Measurements from ENCODE around the gene PCDH7.

Gene PCDH7

GRCh38 chr4:30744957-30745640, 24.9 kb downstream of the PCDH7 start:
- Histone ChIP-seq H3K36me3 (no peaks in the 10 kb centered on the region), H3K4me1 (no peaks in the 10 kb centered on the region), H3K4me3 (ENCODE audit: low read depth, low read length) (no peak overlapping the region), H3K9me3 (no peaks in the 10 kb centered on the region), H3K27me3 (no peaks in the 10 kb centered on the region)
- TF ChIP-seq, protein P1, sequence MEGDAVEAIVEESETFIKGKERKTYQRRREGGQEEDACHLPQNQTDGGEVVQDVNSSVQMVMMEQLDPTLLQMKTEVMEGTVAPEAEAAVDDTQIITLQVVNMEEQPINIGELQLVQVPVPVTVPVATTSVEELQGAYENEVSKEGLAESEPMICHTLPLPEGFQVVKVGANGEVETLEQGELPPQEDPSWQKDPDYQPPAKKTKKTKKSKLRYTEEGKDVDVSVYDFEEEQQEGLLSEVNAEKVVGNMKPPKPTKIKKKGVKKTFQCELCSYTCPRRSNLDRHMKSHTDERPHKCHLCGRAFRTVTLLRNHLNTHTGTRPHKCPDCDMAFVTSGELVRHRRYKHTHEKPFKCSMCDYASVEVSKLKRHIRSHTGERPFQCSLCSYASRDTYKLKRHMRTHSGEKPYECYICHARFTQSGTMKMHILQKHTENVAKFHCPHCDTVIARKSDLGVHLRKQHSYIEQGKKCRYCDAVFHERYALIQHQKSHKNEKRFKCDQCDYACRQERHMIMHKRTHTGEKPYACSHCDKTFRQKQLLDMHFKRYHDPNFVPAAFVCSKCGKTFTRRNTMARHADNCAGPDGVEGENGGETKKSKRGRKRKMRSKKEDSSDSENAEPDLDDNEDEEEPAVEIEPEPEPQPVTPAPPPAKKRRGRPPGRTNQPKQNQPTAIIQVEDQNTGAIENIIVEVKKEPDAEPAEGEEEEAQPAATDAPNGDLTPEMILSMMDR (IDR thresholded peaks at IDR 0.05; ENCODE audit: low read depth, low read length) = no peak
- DNase-seq = no peak

GRCh38 chr4:30746735-30747134, 26.6 kb downstream of the PCDH7 start:
- H3K9me3 ChIP-seq = no peaks in the 10 kb centered on the region
- H3K36me3 ChIP-seq = no peaks in the 10 kb centered on the region
- no peaks in the 10 kb centered on the region for H3K27me3 ChIP-seq
- DNase-seq = no peak
- TF ChIP-seq, protein P1 (IDR thresholded peaks at IDR 0.05; ENCODE audit: low read depth, low read length) = no peak
- H3K4me1 ChIP-seq = no peaks in the 10 kb centered on the region
- no peak overlapping the region for H3K4me3 ChIP-seq (ENCODE audit: low read depth, low read length)

DNA sequence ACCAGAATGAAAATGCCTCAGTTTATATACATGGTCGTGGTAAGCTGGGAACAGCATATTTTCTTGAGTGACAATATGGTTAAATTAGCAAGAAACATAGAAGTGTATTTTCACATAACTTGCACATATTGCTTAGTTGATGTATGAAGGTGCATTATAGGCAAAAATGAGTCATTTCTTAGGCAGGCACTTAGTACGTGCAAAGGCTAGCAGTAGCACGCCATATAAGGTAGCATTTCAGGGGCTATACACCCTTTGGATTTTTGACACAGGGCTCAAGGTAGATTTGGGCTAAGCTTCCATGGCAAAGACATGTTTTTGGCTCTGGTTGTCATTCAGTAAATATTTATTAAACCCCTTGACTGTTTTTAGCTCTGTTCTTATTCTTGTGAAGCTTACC, 33.1 kb downstream of the PCDH7 start:
- Histone ChIP-seq H3K4me1 (no peaks in the 10 kb centered on the region), H3K4me3 (ENCODE audit: low read depth, low read length) (no peak overlapping the region), H3K36me3 (no peaks in the 10 kb centered on the region), H3K9me3 (no peaks in the 10 kb centered on the region), H3K27me3 (no peaks in the 10 kb centered on the region)
- TF ChIP-seq, protein P1 (IDR thresholded peaks at IDR 0.05; ENCODE audit: low read depth, low read length) = no peak
- no peak for DNase-seq

- TF ChIP-seq, protein P1 (IDR thresholded peaks at IDR 0.05; ENCODE audit: low read depth, low read length) = no peak
- Histone ChIP-seq H3K4me1 (no peaks in the 10 kb centered on the region), H3K27me3 (no peaks in the 10 kb centered on the region), H3K4me3 (ENCODE audit: low read depth, low read length) (no peak overlapping the region), H3K36me3 (no peaks in the 10 kb centered on the region), H3K9me3 (no peaks in the 10 kb centered on the region)
- no peak for DNase-seq
Observed at GRCh38 chr4:30754021-30754420, 33.9 kb downstream of the PCDH7 start.

DNA sequence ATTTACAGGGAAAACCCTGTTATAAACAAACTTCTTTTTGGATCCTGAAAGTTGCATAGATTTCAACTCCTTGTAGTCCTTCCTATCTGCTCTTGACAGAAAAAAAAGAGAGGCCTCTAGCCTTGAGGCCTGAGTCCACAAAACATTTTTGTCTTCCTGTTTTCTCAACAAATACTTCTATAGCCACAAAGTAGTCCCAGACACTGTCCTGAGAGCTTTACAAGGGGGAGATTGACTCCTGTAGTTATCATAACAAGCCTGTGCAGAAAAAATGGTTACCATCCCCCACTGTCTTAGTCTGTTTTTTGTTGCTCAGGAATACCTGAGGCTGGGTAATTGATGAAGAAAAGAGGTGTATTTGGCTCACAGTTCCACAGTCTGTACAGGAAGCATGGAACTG, 35.2 kb downstream of the PCDH7 start:
- Histone ChIP-seq H3K36me3 (no peaks in the 10 kb centered on the region), H3K4me3 (ENCODE audit: low read depth, low read length) (no peak overlapping the region), H3K4me1 (no peaks in the 10 kb centered on the region), H3K27me3 (no peaks in the 10 kb centered on the region), H3K9me3 (no peaks in the 10 kb centered on the region)
- no peak for DNase-seq
- TF ChIP-seq, protein P1 (IDR thresholded peaks at IDR 0.05; ENCODE audit: low read depth, low read length) = no peak

GRCh38 chr4:30756553-30756952, 36.4 kb downstream of the PCDH7 start:
- H3K27me3 ChIP-seq = no peaks in the 10 kb centered on the region
- H3K4me3 ChIP-seq (ENCODE audit: low read depth, low read length) = no peak overlapping the region
- H3K9me3 ChIP-seq = no peaks in the 10 kb centered on the region
- no peak for DNase-seq
- TF ChIP-seq, protein P1 (IDR thresholded peaks at IDR 0.05; ENCODE audit: low read depth, low read length) = no peak
- no peaks in the 10 kb centered on the region for H3K36me3 ChIP-seq
- H3K4me1 ChIP-seq = no peaks in the 10 kb centered on the region
